Activated CD4-positive, CD25-positive, alpha-beta regulatory T cell treated with anti-CD3 and anti-CD28 coated beads, Interleukin-2, amount 50 U/mL, for 24 hours (primary cell): ENCODE data around the gene KRTAP5-5.

Experiments used
- ATAC-seq, 2 donors: fragments of 150-1000 bp; cut with Tn5 transposase; one replicate each; pipeline ENCODE4 v1.10.0; 2021; ENCODE audit warnings: mild to moderate bottlenecking in 1 of 2, moderate library complexity in 1 of 2

The KRTAP5-5 gene

GRCh38 chr11:1679881-1680280 lies 50.3 kb downstream of the KRTAP5-5 start:
- no peak for ATAC-seq
